H9 (cell line): Measurements from ENCODE around the gene CASTOR1. TPM values are rescaled to one million over a fixed set of nuclear protein-coding genes. Genes with fewer than 3 reads are reported as not detected.

Experiments used
- DNase-seq: peaks from one replicate; pipeline ENCODE4 v3.0.0-alpha.2; 2017
- H2AFZ ChIP-seq: one replicate; pipeline ENCODE4 v1.6.1; 2013; ENCODE audit warnings: mild to moderate bottlenecking, low read length, control low read depth, moderate library complexity
- H2AK5ac ChIP-seq: 2 replicates; pipeline ENCODE4 v1.6.1; 2013; ENCODE audit warnings: low read length, control low read depth, mixed read lengths; ENCODE audit not compliant: insufficient read length
- H2BK120ac ChIP-seq: one replicate; pipeline ENCODE4 v1.6.1; 2013; ENCODE audit warnings: low read depth, mild to moderate bottlenecking, low read length, control low read depth, inconsistent platforms; ENCODE audit not compliant: poor library complexity, severe bottlenecking
- H2BK12ac ChIP-seq: 2 replicates; pipeline ENCODE4 v1.6.1; 2013; ENCODE audit warnings: low read length, control low read depth, mixed read lengths, low read depth; ENCODE audit not compliant: insufficient read length
- H2BK15ac ChIP-seq: 2 replicates; pipeline ENCODE4 v1.6.1; 2013; ENCODE audit warnings: low read depth, low read length, control low read depth
- H2BK20ac ChIP-seq: one replicate; pipeline ENCODE4 v1.6.1; 2013; ENCODE audit warnings: low read depth, mild to moderate bottlenecking, low read length, control low read depth, inconsistent platforms; ENCODE audit not compliant: poor library complexity, severe bottlenecking
- H2BK5ac ChIP-seq: 2 replicates; pipeline ENCODE4 v1.6.1; 2013; ENCODE audit warnings: low read length, control low read depth, mixed read lengths; ENCODE audit not compliant: insufficient read length
- H3K14ac ChIP-seq: 2 replicates; pipeline ENCODE4 v1.6.1; 2013; ENCODE audit warnings: low read length, control low read depth; ENCODE audit not compliant: insufficient read depth
- H3K18ac ChIP-seq: 2 replicates; pipeline ENCODE4 v1.6.1; 2013; ENCODE audit warnings: low read depth, mild to moderate bottlenecking, mixed read lengths, low read length, control low read depth; ENCODE audit not compliant: insufficient read length
- H3K23ac ChIP-seq: 2 replicates; pipeline ENCODE4 v1.6.1; 2013; ENCODE audit warnings: low read length, control low read depth, mixed read lengths, low read depth; ENCODE audit not compliant: insufficient read length
- H3K23me2 ChIP-seq: 2 replicates; pipeline ENCODE4 v1.6.1; 2013; ENCODE audit warnings: low read depth, mild to moderate bottlenecking, mixed read lengths, low read length, control low read depth; ENCODE audit not compliant: insufficient read length, poor library complexity, severe bottlenecking
- H3K27ac ChIP-seq: 2 replicates; pipeline ENCODE4 v1.5.1; 2013; ENCODE audit warnings: low read length, control low read depth, mixed read lengths, low read depth; ENCODE audit not compliant: insufficient read length
- H3K27me3 ChIP-seq: 2 replicates; pipeline ENCODE4 v1.6.1; 2013; ENCODE audit warnings: low read length, control low read depth, inconsistent platforms; ENCODE audit not compliant: insufficient read depth
- H3K4ac ChIP-seq: 2 replicates; pipeline ENCODE4 v1.6.1; 2013; ENCODE audit warnings: low read depth, mild to moderate bottlenecking, control low read depth, inconsistent platforms, low read length, moderate library complexity
- H3K4me1 ChIP-seq: 2 replicates; pipeline ENCODE4 v1.6.1; 2013; ENCODE audit warnings: low read length, control low read depth, inconsistent platforms; ENCODE audit not compliant: insufficient read depth
- H3K4me2 ChIP-seq: 2 replicates; pipeline ENCODE4 v1.6.1; 2013; ENCODE audit warnings: low read length, control low read depth, mixed read lengths; ENCODE audit not compliant: insufficient read length, insufficient read depth
- H3K56ac ChIP-seq: 2 replicates; pipeline ENCODE4 v1.6.1; 2013; ENCODE audit warnings: low read depth, mild to moderate bottlenecking, mixed read lengths, low read length, control low read depth; ENCODE audit not compliant: insufficient read length
- H3K79me1 ChIP-seq: 2 replicates; pipeline ENCODE4 v1.6.1; 2013; ENCODE audit warnings: low read depth, mild to moderate bottlenecking, moderate library complexity, low read length, control low read depth, inconsistent platforms; ENCODE audit not compliant: insufficient read depth, poor library complexity, severe bottlenecking
- H3K79me2 ChIP-seq: 2 replicates; pipeline ENCODE4 v1.6.1; 2013; ENCODE audit warnings: low read length, control low read depth, inconsistent platforms; ENCODE audit not compliant: insufficient read depth
- H3K9ac ChIP-seq: 2 replicates; pipeline ENCODE4 v1.6.1; 2013; ENCODE audit warnings: low read length, control low read depth, mixed read lengths; ENCODE audit not compliant: insufficient read length; ENCODE audit errors: extremely low read depth
- H3K9me3 ChIP-seq: one replicate; pipeline ENCODE4 v1.6.1; 2013; ENCODE audit warnings: low read depth, low read length, inconsistent platforms; ENCODE audit not compliant: control insufficient read depth
- H3T11ph ChIP-seq: one replicate; pipeline ENCODE4 v1.6.1; 2013; ENCODE audit warnings: mild to moderate bottlenecking, low read length, control low read depth, inconsistent platforms
- H4K20me1 ChIP-seq: one replicate; pipeline ENCODE4 v1.6.1; 2013; ENCODE audit not compliant: control insufficient read depth, insufficient read length, insufficient read depth
- H4K5ac ChIP-seq: 2 replicates; pipeline ENCODE4 v1.6.1; 2013; ENCODE audit warnings: low read depth, mild to moderate bottlenecking, mixed read lengths, low read length, control low read depth; ENCODE audit not compliant: insufficient read length
- H4K8ac ChIP-seq: replicated peaks from 2 replicates; pipeline ENCODE4 v1.6.1; 2013; ENCODE audit warnings: low read length, control low read depth, mixed read lengths, low read depth; ENCODE audit not compliant: insufficient read length
- H4K91ac ChIP-seq: 2 replicates; pipeline ENCODE4 v1.6.1; 2013; ENCODE audit warnings: low read depth, mild to moderate bottlenecking, moderate library complexity, mixed read lengths, low read length, control low read depth; ENCODE audit not compliant: insufficient read length
- H3K27ac Mint-ChIP-seq, 3 experiments: 2 replicates in 2 of 3; 3 replicates in 1 of 3; pipeline ENCODE4 v1.8.0; 2020 to 2021; ENCODE audit warnings: mixed read lengths in 3 of 3, mild to moderate bottlenecking in 1 of 3, moderate library complexity in 1 of 3
- H3K27me3 Mint-ChIP-seq: 2 replicates; pipeline ENCODE4 v1.8.0; 2021; ENCODE audit warnings: low read depth, mild to moderate bottlenecking, moderate library complexity, mixed read lengths
- H3K36me3 Mint-ChIP-seq, 3 experiments: 2 replicates in 2 of 3; 3 replicates in 1 of 3; pipeline ENCODE4 v1.8.0; 2020 to 2021; ENCODE audit warnings: low read depth in 3 of 3, mixed read lengths in 3 of 3; ENCODE audit not compliant: insufficient read depth in 1 of 3
- H3K4me1 Mint-ChIP-seq, 2 experiments: 2 replicates each; pipeline ENCODE4 v1.8.0; 2020; ENCODE audit warnings: mixed read lengths in 2 of 2
- H3K4me3 Mint-ChIP-seq, 2 experiments: 2 replicates in 1 of 2; 3 replicates in 1 of 2; pipeline ENCODE4 v1.8.0; 2020 to 2021; ENCODE audit warnings: mild to moderate bottlenecking in 2 of 2, mixed read lengths in 2 of 2, moderate library complexity in 1 of 2
- H3K9me3 Mint-ChIP-seq, 2 experiments: 2 replicates in 1 of 2; 3 replicates in 1 of 2; pipeline ENCODE4 v1.8.0; 2020; ENCODE audit warnings: mild to moderate bottlenecking in 2 of 2, mixed read lengths in 2 of 2, moderate library complexity in 1 of 2
- WGBS: extraction: QIAGEN DNeasy Blood & Tissue Kit; methylation state at CpG from one replicate; pipeline ENCODE4 v1.1.7; 2013; ENCODE audit warnings: missing lambda C conversion rate, low lambda C conversion rate, mixed read lengths; ENCODE audit not compliant: insufficient read length; ENCODE audit errors: extremely low coverage; 5-methylcytosine and 5-hydroxymethylcytosine counted together
- total RNA-seq: library from RNA; stranded (reverse); gene quantifications from 2 replicates; pipeline ENCODE4 v1.2.1, GENCODE V29; 2021
- TF ChIP-seq, protein P1 (sequence below): fragments of 200-600 bp; sonication (generic); conservative IDR thresholded peaks from 3 replicates; pipeline ENCODE4 v1.8.0; 2021; ENCODE audit warnings: antibody characterized with exemption, mild to moderate bottlenecking

Gene CASTOR1
- total RNA-seq, 1 experiment from 2014 or later, result 8.8 TPM

GRCh38 chr22:30310881-30311771 lies 21.8 kb upstream of the CASTOR1 start:
- WGBS, result no CpG with 5 or more reads among the region's 8 CpGs
- no peak overlapping the region for H4K91ac ChIP-seq

More at GRCh38 chr22:30310881-30311771, 21.8 kb upstream of the CASTOR1 start:
- no peaks in the 10 kb centered on the region for H3K23me2 ChIP-seq
- no peak overlapping the region for H2BK20ac ChIP-seq
- H4K5ac ChIP-seq, result no peak overlapping the region
- H2BK120ac ChIP-seq, result no peak overlapping the region
- H4K8ac ChIP-seq, result no peak overlapping the region
- no peak overlapping the region for H3K18ac ChIP-seq
- no peak overlapping the region for H3K9ac ChIP-seq
- Mint-ChIP-seq H3K9me3 (no peaks in the 10 kb centered on the region; a peak in 1 of 5 replicates), H3K27ac (peak overlapping the region in 1 of 3 experiments; percentile 54; a peak in 1 of 7 replicates), H3K36me3 (no peaks in the 10 kb centered on the region), H3K4me1 (peaks cover 11 to 13% of the 10 kb centered on the region in 2 experiments), H3K4me3 (no peak overlapping the region), H3K27me3 (no peaks in the 10 kb centered on the region)
- no peak overlapping the region for H3K27ac ChIP-seq
- no peaks in the 10 kb centered on the region for H3K9me3 ChIP-seq
- no peak overlapping the region for H2AFZ ChIP-seq
- H3K79me1 ChIP-seq, result no peaks in the 10 kb centered on the region
- no peak overlapping the region for H3K4me2 ChIP-seq
- no peak overlapping the region for H2BK5ac ChIP-seq
- H3K14ac ChIP-seq, result no peak overlapping the region
- no peaks in the 10 kb centered on the region for H4K20me1 ChIP-seq
- H3K23ac ChIP-seq, result no peak overlapping the region
- no peak overlapping the region for H2BK15ac ChIP-seq
- DNase-seq, result no peak
- no peaks in the 10 kb centered on the region for H3K27me3 ChIP-seq
- TF ChIP-seq, protein P1, sequence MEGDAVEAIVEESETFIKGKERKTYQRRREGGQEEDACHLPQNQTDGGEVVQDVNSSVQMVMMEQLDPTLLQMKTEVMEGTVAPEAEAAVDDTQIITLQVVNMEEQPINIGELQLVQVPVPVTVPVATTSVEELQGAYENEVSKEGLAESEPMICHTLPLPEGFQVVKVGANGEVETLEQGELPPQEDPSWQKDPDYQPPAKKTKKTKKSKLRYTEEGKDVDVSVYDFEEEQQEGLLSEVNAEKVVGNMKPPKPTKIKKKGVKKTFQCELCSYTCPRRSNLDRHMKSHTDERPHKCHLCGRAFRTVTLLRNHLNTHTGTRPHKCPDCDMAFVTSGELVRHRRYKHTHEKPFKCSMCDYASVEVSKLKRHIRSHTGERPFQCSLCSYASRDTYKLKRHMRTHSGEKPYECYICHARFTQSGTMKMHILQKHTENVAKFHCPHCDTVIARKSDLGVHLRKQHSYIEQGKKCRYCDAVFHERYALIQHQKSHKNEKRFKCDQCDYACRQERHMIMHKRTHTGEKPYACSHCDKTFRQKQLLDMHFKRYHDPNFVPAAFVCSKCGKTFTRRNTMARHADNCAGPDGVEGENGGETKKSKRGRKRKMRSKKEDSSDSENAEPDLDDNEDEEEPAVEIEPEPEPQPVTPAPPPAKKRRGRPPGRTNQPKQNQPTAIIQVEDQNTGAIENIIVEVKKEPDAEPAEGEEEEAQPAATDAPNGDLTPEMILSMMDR, result no peak
- H2BK12ac ChIP-seq, result no peak overlapping the region
- H3T11ph ChIP-seq, result no peak overlapping the region
- H3K56ac ChIP-seq, result no peak overlapping the region
- H3K4me1 ChIP-seq, result no peaks in the 10 kb centered on the region; the same call in 1 of the 2 replicates
- no peak overlapping the region for H2AK5ac ChIP-seq
- no peaks in the 10 kb centered on the region for H3K79me2 ChIP-seq
- no peak overlapping the region for H3K4ac ChIP-seq
